Measurements from ENCODE around the gene ETS1.

The ETS1 gene

GRCh38 chr11:128505449-128506065, 81.8 kb downstream of the ETS1 start:
- no peak for DNase-seq (ENCODE audit: extremely low read depth, low read depth)

GRCh38 chr11:128504486-128504885, 82.9 kb downstream of the ETS1 start:
- no peak for DNase-seq (ENCODE audit: extremely low read depth, low read depth)
- no peak for TF ChIP-seq CTCF (IDR thresholded peaks at IDR 0.05; ENCODE audit: low read depth, low read length)

More at GRCh38 chr11:128505449-128506065, 81.8 kb downstream of the ETS1 start:
- TF ChIP-seq CTCF (IDR thresholded peaks at IDR 0.05; ENCODE audit: low read depth, low read length): no peak

- DNase-seq (ENCODE audit: extremely low read depth, low read depth): no peak
- no peak for TF ChIP-seq CTCF (IDR thresholded peaks at IDR 0.05; ENCODE audit: low read depth, low read length)
Observed at GRCh38 chr11:128503245-128503991, 83.9 kb downstream of the ETS1 start.

- no peak for TF ChIP-seq CTCF (IDR thresholded peaks at IDR 0.05; ENCODE audit: low read depth, low read length)
- DNase-seq (ENCODE audit: extremely low read depth, low read depth): no peak
Observed at GRCh38 chr11:128502726-128503125, 84.6 kb downstream of the ETS1 start.

GRCh38 chr11:128501632-128502549, 85.5 kb downstream of the ETS1 start:
- TF ChIP-seq CTCF (IDR thresholded peaks at IDR 0.05; ENCODE audit: low read depth, low read length): no peak

GRCh38 chr11:128501008-128501407, 86.3 kb downstream of the ETS1 start:
- no peak for TF ChIP-seq CTCF (IDR thresholded peaks at IDR 0.05; ENCODE audit: low read depth, low read length)
- no peak for DNase-seq (ENCODE audit: extremely low read depth, low read depth)

More at GRCh38 chr11:128501632-128502549, 85.5 kb downstream of the ETS1 start:
- no peak for DNase-seq (ENCODE audit: extremely low read depth, low read depth)
